ENCODE results near the gene ALKBH7.
"Not testable (repeated sequence)": the region's sequence is repeated elsewhere in the genome, so short reads cannot be mapped to it uniquely, and the experiment has no call there.

Gene ALKBH7, protein sequence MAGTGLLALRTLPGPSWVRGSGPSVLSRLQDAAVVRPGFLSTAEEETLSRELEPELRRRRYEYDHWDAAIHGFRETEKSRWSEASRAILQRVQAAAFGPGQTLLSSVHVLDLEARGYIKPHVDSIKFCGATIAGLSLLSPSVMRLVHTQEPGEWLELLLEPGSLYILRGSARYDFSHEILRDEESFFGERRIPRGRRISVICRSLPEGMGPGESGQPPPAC

DNA sequence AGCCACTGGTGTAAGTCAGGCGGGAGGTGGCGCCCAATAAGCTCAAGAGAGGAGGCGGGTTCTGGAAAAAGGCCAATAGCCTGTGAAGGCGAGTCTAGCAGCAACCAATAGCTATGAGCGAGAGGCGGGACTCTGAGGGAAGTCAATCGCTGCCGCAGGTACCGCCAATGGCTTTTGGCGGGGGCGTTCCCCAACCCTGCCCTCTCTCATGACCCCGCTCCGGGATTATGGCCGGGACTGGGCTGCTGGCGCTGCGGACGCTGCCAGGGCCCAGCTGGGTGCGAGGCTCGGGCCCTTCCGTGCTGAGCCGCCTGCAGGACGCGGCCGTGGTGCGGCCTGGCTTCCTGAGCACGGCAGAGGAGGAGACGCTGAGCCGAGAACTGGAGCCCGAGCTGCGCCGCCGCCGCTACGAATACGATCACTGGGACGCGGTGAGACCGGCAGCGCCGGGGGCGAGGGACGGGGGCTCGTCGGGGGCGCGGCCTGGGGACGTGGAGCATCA lies at the start of gene ALKBH7:
TSS of gene ALKBH7 (plus strand) at position 201 of the 502 bp plus-strand sequence. CDS start at position 228, 27 bp downstream.
- DNase-seq, result peak; percentile 95 to 97

- no peak for DNase-seq
These were observed 47.8 kb upstream of the ALKBH7 start for GRCh38 chr19:6324757-6325156.

GRCh38 chr19:6325614-6326013 lies 47.0 kb upstream of the ALKBH7 start:
- DNase-seq, result no peak

DNA sequence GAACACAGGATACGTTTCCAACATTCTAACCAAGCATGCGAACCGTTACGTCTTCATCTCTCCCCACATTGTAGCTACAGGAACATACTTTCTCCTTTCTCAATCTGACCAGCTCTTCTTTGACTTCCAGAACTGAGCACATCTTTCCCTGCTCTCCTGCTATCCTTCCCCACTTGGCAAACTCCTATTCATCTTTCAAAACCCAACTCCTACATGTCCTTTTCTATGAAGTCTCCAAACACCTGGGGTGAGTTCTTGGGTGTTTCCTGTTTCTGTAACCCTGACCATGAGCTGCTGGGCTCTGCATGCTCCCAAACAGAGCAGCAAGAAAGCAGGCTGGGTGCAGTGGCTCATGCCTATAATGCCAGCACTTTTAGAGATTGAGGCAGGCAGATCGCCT lies 45.8 kb upstream of the ALKBH7 start:
- no peak for DNase-seq

GRCh38 chr19:6333439-6333838 lies 39.2 kb upstream of the ALKBH7 start, which contains the start of gene ACER1:
Gene ACER1 (minus strand): TSS chr19:6333612. CDS start chr19:6333551, 61 bp downstream.
- no peak for DNase-seq

- no peak for DNase-seq
These were observed 37.9 kb upstream of the ALKBH7 start for GRCh38 chr19:6334490-6335285.

- peak in 1 of 2 experiments; percentile 15 for DNase-seq
These were observed 31.9 kb upstream of the ALKBH7 start for GRCh38 chr19:6340493-6341201.

DNA sequence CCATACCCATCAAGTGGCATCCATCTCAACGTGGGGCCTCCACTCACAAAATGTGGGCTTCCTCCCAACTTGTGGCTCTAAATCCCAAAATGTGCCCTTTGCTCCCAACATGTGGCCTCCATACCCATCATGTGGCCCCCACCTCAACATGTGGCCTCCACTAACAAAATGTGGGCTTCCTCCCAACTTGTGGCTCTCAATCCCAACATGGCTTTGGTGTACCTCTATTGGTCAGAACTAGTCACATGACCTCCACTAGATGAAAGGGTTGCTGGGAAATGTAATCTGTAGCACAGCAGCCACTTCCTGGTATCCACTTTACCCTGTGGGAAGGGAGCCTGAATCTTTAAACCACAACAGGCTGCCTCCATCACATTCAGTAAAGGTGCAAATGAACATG lies 29.1 kb upstream of the ALKBH7 start:
- DNase-seq, result no peak

DNA sequence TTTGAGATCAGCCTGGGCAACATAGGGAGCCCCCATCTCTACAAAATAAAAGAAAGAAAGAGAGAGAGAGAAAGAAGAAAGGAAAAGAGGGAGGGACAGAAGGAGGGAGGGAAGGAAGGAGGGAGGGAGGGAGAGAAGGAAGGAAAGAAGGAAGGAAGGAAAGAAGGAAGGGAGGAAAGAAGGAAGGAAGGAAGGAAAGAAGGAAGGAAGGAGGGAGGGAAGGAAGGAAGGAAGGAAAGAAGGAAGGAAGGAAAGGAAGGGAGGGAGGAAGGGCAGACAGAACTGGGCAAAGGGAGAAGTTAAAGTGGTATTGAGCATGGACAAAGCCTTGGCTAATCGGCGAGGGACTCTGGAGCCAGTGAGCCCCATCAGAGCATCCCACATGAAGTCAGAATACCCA lies 23.3 kb upstream of the ALKBH7 start:
- not testable (repeated sequence) for DNase-seq

DNA sequence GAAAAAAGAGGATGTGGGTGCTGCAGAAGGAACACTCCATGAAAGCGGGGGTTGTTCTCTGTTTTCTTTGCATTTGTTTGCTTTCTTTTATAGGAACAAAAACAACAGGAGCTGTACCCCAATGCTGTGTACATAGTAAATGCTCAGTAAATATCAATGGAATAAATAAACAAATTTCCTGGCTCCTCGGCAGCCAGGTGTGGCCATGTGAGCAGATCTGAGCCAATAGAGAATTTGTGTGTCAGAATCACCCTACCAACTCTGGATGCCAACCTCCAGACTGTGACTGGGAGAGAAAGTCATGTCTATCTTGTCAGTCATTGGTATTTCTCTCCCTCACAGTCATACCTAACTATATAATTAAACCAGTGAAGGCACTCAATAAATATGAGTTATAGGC lies 21.9 kb upstream of the ALKBH7 start:
- no peak for DNase-seq

DNA sequence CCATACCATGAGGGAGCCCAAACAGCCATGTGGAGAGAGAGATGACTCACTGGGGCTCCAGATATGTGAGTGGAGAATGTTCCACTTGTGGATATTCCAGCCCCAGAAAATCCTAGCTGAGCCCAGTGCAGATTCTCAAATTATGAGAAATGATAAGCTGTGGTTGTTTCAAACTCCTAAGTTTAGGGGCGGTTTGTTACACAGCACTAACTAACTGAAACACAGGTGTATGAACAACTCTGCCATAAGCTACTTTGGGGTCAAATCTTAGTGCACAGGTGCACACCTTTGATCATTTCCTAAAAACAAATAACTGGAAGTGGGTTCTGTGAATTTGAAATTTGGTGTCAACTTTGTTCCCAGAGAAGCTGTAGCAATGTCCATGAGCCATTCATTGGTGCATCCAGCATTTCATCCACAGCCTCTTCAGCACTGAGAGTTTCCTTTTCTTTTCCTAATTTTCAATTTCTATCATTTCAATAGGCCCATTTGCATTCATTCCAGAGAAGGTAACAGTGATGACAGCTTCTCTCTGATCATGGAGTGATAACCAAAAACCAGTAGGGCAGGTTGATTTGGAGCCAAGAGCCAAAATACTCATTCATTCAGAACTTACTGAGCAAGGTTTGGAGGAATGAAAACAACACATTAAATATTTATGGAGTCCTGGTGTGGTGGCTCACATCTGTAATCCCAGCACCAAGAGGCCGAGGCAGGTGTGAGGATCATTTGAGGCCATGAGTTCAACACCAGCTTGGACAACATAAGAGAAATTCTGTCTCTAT lies 20.0 kb upstream of the ALKBH7 start:
- DNase-seq, result no peak

DNA sequence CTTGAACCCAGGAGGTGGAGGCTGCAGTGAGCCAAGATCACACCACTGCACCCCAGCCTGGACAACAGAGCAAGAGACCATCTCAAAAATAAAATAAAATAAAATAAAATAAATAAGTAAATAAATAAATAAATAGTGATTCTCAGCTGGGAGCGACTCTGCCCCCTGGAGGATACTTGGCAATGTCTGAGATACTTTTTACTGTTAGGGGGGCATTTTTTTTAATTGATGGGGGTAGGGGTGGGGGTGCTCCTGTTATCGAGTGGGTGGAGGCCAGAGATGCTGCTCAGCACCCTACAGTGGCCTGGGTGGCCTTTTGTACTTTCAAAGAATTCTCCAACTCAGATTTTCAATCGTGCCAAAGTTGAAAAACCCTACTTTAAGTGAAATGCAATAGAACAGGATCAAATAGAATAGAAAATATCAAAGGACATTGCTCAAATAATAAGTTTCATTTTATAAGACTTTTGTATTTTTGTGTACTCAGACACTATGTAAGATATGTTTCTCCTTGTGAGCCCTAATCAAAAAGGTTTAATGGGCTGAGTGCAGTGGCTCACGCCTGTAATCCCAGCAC lies 18.4 kb upstream of the ALKBH7 start:
- DNase-seq, result no peak

DNA sequence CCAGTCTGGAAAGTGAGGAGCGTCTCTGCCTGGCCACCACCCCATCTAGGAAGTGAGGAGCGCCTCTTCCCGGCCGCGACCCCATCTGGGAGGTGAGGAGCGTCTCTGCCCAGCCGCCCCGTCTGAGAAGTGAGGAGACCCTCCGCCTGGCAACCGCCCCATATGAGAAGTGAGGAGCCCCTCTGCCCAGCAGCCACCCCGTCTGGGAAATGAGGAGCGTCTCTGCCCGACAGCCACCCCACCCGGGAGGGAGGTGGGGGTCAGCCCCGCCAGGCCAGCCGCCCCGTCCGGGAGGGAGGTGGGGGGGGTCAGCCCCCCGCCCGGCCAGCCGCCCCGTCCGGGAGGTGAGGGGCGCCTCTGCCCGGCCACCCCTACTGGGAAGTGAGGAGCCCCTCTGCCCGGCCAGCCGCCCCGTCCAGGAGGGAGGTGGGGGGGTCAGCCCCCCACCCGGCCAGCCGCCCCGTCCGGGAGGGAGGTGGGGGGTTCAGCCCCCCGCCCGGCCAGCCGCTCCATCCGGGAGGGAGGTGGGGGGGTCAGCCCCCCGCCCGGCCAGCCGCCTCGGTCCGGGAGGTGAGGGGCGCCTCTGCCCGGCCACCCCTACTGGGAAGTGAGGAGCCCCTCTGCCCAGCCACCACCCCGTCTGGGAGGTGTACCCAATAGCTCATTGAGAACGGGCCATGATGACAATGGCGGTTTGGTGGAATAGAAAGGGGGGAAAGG lies 17.1 kb upstream of the ALKBH7 start:
- DNase-seq, result not testable (repeated sequence)

DNA sequence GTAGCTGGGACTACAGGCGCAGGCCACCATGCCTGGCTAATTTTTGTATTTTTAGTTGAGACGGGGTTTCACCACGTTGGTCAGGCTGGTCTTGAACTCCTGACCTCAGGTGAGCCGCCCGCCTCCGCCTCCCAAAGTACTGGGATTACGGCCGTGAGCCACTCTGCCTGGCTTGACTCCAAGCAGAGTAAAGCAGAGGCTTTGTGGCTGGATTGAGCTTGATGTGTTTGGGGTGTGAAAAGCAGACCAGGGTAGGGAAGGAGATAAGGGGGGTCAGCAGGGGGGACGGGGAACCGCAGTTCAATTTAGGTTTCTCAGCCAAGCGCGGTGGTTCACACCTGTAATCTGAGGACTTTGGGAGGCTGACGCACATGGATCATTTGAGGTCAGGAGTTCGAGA lies 15.4 kb upstream of the ALKBH7 start:
- DNase-seq, result no peak

DNA sequence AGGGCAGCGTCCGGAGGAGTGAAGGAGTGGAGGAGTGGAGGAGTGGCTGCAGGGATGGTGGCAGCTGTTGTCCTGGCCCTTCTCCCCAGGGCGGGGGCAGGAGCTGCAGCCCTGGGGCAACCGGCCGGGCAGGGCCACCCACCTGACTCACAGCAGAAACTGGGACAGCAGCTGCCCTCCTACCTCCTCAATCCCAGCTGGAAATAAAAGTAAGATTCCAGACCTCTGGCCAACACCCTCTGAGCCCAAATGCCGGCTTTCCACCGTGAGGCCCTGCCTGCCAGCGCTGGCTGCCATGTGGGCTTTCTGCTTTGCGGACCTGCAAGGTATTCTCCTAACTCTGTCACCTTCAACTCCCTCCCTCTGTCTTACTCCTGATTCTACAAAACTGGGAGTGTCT lies 14.6 kb upstream of the ALKBH7 start:
- DNase-seq, result no peak

GRCh38 chr19:6359568-6360341 lies 12.8 kb upstream of the ALKBH7 start:
- DNase-seq, result no peak

- DNase-seq, result not testable (repeated sequence)
These were observed 12.1 kb upstream of the ALKBH7 start for GRCh38 chr19:6360445-6360844.

GRCh38 chr19:6360857-6361216 lies 11.8 kb upstream of the ALKBH7 start:
- DNase-seq, result not testable (repeated sequence)

DNA sequence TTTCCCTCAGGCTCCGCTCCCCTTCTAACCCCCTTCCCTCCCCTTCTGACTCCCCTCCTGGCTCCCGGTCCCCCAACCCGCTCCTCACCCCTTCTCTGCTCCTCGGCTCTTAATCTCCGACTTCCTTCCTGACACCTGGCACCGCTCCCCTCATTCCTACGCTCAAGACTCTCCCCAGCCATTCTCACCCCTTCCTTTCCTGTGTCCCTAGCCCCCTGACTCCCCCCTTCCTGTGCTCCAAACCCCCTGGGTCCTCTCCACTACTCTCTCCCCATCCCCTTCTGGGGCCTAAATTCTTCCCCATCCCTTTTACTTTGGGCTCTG lies 10.6 kb upstream of the ALKBH7 start:
- peak in 1 of 2 experiments; percentile 23 for DNase-seq

DNA sequence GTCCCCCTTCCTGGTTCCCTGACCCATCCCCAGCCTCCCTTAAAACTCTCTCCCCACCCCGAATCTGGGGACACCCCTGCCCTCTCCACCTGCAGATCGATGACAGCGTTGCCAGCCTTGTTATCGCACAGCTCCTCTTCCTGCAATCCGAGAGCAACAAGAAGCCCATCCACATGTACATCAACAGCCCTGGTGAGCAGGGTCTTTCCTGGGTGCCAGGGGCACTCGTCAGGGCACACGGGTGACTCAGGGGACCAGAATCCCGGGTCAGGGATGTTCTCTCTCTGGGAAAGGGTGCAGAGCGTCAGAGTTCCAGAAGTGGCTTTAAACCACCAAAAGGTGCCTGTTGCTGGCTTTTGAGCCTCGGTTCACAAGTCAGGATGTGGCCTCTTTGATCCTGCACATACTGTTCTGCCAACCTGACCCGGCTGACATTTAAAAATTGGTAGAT lies 10.2 kb upstream of the ALKBH7 start:
- peak; percentile 25 to 37 for DNase-seq

- DNase-seq, result no peak
These were observed 8.2 kb upstream of the ALKBH7 start for GRCh38 chr19:6364353-6364752.

Data from activated CD4-positive, alpha-beta T cell treated with anti-CD3 and anti-CD28 coated beads, Interleukin-2, amount 50 U/mL, for 48 hours (primary cell).